ENCODE measurements around the gene CRYAB.
A peak's percentile ranks its signal among the peaks of the same experiment; 100 is the strongest.

Gene CRYAB, protein sequence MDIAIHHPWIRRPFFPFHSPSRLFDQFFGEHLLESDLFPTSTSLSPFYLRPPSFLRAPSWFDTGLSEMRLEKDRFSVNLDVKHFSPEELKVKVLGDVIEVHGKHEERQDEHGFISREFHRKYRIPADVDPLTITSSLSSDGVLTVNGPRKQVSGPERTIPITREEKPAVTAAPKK

DNA sequence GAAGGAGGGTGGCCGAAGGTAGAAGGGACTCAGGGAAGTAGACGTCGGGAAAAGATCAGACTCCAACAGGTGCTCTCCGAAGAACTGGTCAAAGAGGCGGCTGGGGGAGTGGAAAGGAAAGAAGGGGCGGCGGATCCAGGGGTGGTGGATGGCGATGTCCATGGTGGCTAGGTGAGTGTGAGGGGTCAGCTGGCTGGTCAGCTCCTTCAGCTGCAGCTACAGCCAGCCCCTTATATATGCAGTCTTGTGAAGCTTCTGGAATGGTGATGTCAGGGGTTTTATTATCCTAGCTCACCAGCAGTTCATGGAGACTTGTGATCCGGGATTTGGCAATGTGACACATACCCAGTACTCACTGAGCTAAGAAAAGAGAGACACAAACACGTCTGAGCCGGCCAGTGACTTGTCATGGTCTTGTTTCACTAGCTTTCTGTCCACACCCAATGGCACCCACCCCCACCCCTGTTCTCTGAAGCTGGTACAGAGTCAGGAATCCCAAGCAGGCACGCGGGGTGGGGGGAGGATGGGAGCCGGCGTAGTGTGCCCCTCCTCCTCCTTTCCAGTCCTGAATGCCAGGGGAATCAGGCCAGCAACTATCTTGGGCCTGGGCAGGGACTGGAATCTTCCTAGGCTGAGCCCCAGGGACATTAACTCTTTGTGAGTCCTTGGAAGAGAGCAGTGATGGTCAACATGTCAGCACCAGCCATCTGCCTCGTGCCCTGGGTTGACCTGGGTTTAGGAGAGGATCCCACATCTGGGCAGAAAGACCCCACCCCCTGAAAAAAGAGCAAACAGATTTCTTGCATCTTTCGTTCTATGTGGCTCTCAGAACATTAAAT, at the start of gene CRYAB:
TSS of gene CRYAB (minus strand) at position 208 of the 839 bp plus-strand sequence. CDS start at position 162, 46 bp downstream.
- Mint-ChIP-seq H3K4me3 (peak within 1 kb of the TSS; percentile 53 to 86 (median 79)), H3K27ac (peak within 1 kb of the TSS; percentile 83 to 96 (median 94)), H3K4me1 (peaks cover 48% of the 10 kb centered on the region), H3K27me3 (ENCODE audit: low read depth) (peaks cover 3% of the 10 kb centered on the region), H3K9me3 (no peaks in the 10 kb centered on the region), H3K36me3 (ENCODE audit: low read depth) (no peaks in the 10 kb centered on the region)
- TF ChIP-seq, protein P1, sequence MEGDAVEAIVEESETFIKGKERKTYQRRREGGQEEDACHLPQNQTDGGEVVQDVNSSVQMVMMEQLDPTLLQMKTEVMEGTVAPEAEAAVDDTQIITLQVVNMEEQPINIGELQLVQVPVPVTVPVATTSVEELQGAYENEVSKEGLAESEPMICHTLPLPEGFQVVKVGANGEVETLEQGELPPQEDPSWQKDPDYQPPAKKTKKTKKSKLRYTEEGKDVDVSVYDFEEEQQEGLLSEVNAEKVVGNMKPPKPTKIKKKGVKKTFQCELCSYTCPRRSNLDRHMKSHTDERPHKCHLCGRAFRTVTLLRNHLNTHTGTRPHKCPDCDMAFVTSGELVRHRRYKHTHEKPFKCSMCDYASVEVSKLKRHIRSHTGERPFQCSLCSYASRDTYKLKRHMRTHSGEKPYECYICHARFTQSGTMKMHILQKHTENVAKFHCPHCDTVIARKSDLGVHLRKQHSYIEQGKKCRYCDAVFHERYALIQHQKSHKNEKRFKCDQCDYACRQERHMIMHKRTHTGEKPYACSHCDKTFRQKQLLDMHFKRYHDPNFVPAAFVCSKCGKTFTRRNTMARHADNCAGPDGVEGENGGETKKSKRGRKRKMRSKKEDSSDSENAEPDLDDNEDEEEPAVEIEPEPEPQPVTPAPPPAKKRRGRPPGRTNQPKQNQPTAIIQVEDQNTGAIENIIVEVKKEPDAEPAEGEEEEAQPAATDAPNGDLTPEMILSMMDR (IDR thresholded peaks at IDR 0.05; ENCODE audit: unreplicated experiment in 3 of 3), result no peak

DNA sequence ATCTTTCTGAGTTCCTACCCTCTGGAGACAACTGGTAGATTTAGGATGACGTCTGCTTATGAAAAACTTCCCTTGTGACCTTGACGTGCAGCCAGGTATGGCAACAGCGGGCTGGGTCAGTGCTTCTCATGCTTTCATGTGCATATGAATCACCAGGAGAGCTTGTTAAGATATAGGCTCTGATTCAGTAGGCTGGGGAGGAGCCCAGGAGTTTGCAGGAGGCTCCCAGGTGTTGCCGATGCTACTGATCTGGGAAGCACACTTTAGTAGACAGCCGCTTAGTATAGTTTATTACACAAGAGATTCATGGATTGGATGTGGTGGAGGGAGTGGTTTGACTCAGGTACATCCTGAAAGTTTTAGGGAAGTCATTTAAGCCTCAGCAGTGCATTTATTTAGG, 49.3 kb upstream of the CRYAB start:
- TF ChIP-seq, protein P1 (IDR thresholded peaks at IDR 0.05; ENCODE audit: unreplicated experiment in 3 of 3), result no peak
- Mint-ChIP-seq H3K4me1 (peaks cover 19% of the 10 kb centered on the region), H3K4me3 (no peak overlapping the region)

DNA sequence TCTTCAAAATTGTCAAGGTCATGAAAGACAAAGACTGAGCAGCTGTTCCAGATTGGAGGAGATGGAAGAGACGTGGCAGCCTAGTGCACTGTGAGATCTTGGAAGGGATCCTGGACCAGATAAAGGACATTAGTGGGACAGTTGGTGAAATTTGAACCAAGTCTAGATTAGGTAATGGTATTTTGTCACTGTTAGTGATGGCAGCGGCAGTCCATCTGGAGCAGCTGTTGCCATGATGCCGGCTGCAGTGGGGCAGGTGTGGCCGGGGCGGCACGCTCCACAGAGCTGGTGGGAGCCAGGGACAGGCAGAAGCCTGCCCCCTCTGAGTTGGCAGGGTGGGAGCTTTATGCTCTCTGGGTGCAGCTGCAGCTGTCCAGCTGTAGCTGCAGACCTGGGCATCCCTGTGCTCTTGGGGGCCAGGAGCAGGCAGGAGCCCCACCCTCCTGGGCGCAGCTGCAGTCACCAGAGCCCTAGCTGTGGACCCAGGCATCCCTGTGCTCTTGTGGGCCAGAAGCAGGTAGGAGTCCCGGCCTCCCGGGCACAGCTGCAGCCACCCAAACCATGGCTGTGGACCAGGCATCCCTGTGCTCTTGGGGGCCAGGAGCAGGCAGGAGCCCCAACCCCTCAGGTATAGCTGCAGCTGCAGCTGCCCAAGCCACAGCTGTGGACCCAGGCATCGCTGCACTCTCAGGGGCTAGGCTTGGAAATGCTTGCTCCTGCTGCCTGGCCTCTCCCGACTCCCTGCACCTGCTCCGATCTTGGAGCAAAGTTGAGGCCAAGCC, 46.3 kb upstream of the CRYAB start:
- TF ChIP-seq, protein P1 (IDR thresholded peaks at IDR 0.05; ENCODE audit: unreplicated experiment in 3 of 3), result no peak
- Mint-ChIP-seq H3K4me1 (peaks cover 13% of the 10 kb centered on the region), H3K9me3 (no peaks in the 10 kb centered on the region), H3K4me3 (no peak overlapping the region), H3K27me3 (ENCODE audit: low read depth) (peaks cover 5% of the 10 kb centered on the region), H3K36me3 (ENCODE audit: low read depth) (peaks cover 18% of the 10 kb centered on the region), H3K27ac (peak overlapping the region in 1 of 3 experiments; percentile 1)

More for the DNA sequence above, 49.3 kb upstream of the CRYAB start:
- H3K36me3 Mint-ChIP-seq (ENCODE audit: low read depth), result peaks cover 26% of the 10 kb centered on the region
- peaks cover 5% of the 10 kb centered on the region for H3K27me3 Mint-ChIP-seq (ENCODE audit: low read depth)
- no peaks in the 10 kb centered on the region for H3K9me3 Mint-ChIP-seq
- H3K27ac Mint-ChIP-seq, result peak overlapping the region in 1 of 3 experiments; percentile 35

DNA sequence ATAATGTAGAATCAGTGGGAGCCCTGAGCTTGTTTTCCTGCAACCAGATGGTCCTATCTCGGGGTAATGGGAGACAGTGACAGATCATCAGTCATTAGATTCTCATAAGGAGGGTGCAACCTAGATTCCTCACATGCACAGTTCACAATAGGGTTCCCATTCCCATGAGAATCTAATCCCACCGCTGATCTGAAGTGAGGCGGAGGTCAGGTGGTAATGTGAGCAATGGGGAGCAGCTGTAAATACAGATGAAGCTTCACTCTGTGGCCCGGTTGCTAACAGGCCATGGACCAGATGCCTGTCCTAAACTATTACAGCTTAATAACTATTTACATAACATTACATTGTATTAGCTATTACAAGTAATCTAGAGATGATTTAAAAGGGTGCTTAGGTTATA, 42.6 kb upstream of the CRYAB start:
- Mint-ChIP-seq H3K36me3 (ENCODE audit: low read depth) (peaks cover 32% of the 10 kb centered on the region), H3K4me1 (peaks cover 15% of the 10 kb centered on the region), H3K9me3 (peaks cover 3% of the 10 kb centered on the region), H3K27me3 (ENCODE audit: low read depth) (no peaks in the 10 kb centered on the region), H3K27ac (no peak overlapping the region), H3K4me3 (no peak overlapping the region)
- TF ChIP-seq, protein P1 (IDR thresholded peaks at IDR 0.05; ENCODE audit: unreplicated experiment in 3 of 3), result no peak

DNA sequence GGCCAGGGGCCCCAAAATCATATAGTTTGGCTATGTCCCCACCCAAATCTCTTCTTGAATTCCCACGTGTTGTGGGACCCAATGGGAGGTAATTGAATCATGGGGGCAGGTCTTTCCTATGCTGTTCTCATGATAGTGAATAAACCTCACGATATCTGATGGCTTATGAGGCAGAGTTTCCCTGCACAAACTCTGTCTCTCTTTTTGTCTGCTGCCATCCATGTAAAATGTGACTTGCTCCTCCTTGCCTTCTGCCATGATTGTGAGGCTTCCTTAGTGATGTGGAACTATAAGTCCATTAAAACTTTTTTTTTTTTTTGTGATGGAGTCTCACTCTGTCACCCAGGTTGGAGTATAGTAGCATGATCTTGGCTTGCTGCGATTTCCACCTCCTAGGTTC, 40.0 kb upstream of the CRYAB start:
- TF ChIP-seq, protein P1 (IDR thresholded peaks at IDR 0.05; ENCODE audit: unreplicated experiment in 3 of 3), result no peak
- Mint-ChIP-seq H3K36me3 (ENCODE audit: low read depth) (peaks cover 25% of the 10 kb centered on the region), H3K27ac (no peak overlapping the region), H3K4me1 (peaks cover 8% of the 10 kb centered on the region), H3K27me3 (ENCODE audit: low read depth) (no peaks in the 10 kb centered on the region), H3K9me3 (peaks cover 3% of the 10 kb centered on the region), H3K4me3 (no peak overlapping the region)
